Activated CD8-positive, alpha-beta memory T cell treated with anti-CD3 and anti-CD28 coated beads, Interleukin-2, amount 10 ng/mL, durations not matched to agents 7 days and 5 days (primary cell): ENCODE results near the gene HECTD1. TPM values are rescaled to one million over a fixed set of nuclear protein-coding genes. Genes with fewer than 3 reads are reported as not detected.
"Not testable (repeated sequence)": the region's sequence is repeated elsewhere in the genome, so short reads cannot be mapped to it uniquely, and the experiment has no call there.

Experiments
- ATAC-seq: fragments of 150-1000 bp; cut with Tn5 transposase; one replicate; pipeline ENCODE4 v1.10.0; 2021; ENCODE audit warnings: moderate library complexity
- CTCF ChIA-PET: fragments of 350-600 bp; sonication (Branson Sonifier 250); formaldehyde crosslinking; loops from one replicate; lab custom pipeline; 2021; ENCODE audit warnings: antibody characterized with exemption; lab: Charles Lee
- DNase-seq: peaks from one replicate; pipeline ENCODE4 v3.0.0-alpha.2; 2020
- H3K27ac Mint-ChIP-seq: one replicate; pipeline ENCODE4 v1.8.0; 2021; ENCODE audit warnings: mild to moderate bottlenecking, mixed read lengths
- H3K27me3 Mint-ChIP-seq: one replicate; pipeline ENCODE4 v1.8.0; 2021; ENCODE audit warnings: mixed read lengths
- H3K36me3 Mint-ChIP-seq: one replicate; pipeline ENCODE4 v1.8.0; 2021; ENCODE audit warnings: mild to moderate bottlenecking, mixed read lengths
- H3K4me1 Mint-ChIP-seq: one replicate; pipeline ENCODE4 v1.8.0; 2021; ENCODE audit warnings: mixed read lengths
- H3K4me3 Mint-ChIP-seq: one replicate; pipeline ENCODE4 v1.8.0; 2021; ENCODE audit warnings: mild to moderate bottlenecking, moderate library complexity, mixed read lengths
- H3K9me3 Mint-ChIP-seq: one replicate; pipeline ENCODE4 v1.8.0; 2022; ENCODE audit warnings: low read depth, mixed read lengths
- total RNA-seq, 2 experiments: library from RNA; stranded (reverse); gene quantifications; one replicate each; pipeline ENCODE4 v1.2.3, GENCODE V29; 2021

Gene HECTD1
- total RNA-seq, 2 experiments from 2014 or later = 91.0 to 105 TPM

DNA sequence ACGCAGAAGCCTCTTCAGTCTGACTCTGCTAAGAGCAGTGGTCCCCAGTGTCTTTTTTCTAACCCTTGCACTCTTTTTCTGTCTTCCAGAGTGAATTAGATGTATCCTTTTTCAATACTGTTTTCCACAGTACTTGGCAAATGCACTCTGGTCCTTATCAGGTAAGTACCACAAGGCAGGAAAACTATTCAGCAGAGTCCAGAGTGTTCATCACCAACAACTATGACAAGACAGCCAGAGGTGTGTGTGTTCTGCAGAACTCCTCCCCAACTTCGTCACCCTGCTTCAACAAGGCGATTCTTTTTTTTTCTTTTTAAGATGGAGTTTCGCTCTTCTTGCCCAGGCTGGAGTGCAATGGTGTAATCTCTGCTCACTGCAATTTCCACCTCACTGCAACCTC, 127.1 kb downstream of the HECTD1 start:
- Mint-ChIP-seq H3K27ac (no peak overlapping the region), H3K9me3 (no peaks in the 10 kb centered on the region), H3K27me3 (no peaks in the 10 kb centered on the region), H3K4me3 (no peak overlapping the region), H3K36me3 (peaks cover 4% of the 10 kb centered on the region), H3K4me1 (no peaks in the 10 kb centered on the region)
- ATAC-seq (no peak), DNase-seq (no peak)
- CTCF ChIA-PET = no interaction called here

DNA sequence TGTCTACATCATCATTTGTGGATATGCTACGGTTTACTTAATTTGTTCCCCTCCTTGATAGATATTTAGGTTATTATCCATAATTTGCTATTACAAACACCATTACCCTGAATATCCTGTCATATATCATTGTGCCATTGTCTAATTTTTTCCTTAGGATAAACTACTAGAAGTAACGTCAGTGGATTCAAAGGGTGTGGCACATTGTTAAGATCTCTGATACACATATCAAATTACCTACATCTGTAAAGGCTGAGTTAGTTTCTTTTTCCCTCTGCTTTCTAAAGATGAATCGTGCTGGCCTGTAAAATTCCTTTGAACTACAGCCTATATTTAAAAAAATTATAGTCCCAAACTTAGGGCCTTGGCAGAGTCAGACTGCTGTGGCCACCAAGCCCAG, 127.5 kb downstream of the HECTD1 start:
- ATAC-seq = no peak
- CTCF ChIA-PET = no interaction called here
- no peaks in the 10 kb centered on the region for H3K9me3 Mint-ChIP-seq
- no peak overlapping the region for H3K27ac Mint-ChIP-seq
- H3K36me3 Mint-ChIP-seq = peaks cover 9% of the 10 kb centered on the region
- no peak overlapping the region for H3K4me3 Mint-ChIP-seq
- no peaks in the 10 kb centered on the region for H3K4me1 Mint-ChIP-seq
- no peak for DNase-seq
- H3K27me3 Mint-ChIP-seq = no peaks in the 10 kb centered on the region

DNA sequence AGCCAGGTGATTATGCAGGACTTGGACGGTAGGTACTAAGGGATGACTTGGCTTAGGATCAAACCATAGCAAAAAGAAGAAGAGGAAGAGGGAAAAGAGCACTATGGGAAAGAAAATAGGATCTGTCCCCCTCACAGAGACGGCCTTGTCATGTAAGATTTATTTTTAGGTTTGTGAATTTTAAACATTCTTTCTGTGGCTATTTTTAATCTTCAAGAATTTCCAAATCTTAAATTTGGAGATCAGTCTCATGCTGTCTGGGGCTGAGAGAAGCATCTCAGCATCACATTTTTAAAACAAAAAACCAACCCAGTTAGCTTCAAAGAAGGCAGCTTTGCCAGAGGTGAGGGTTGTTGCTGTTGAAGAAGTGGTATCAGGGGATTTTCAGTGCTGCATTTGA, 128.8 kb downstream of the HECTD1 start:
- CTCF ChIA-PET = no interaction called here
- H3K4me3 Mint-ChIP-seq = no peak overlapping the region
- H3K27ac Mint-ChIP-seq = no peak overlapping the region

DNA sequence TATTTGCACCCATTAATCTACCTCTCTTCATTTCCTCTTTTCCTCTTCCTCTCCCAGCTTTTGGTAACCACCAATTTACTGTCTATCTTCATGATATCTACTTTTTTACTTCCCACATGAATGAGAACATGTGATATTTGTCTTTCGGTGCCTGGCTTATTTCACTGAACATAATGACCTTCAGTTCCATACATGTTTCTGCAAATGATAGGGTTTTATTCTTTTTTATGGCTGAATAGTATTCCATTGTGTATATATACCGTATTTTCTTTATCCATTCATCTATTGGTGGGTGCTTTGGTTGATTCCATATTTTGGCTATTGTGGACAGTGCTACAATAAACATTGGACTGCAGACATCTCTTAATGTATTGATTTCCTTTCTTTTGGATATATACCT, 132.4 kb downstream of the HECTD1 start:
- Mint-ChIP-seq H3K27me3 (no peaks in the 10 kb centered on the region), H3K27ac (no peak overlapping the region), H3K9me3 (no peaks in the 10 kb centered on the region), H3K4me3 (no peak overlapping the region), H3K36me3 (peaks cover 10% of the 10 kb centered on the region), H3K4me1 (no peaks in the 10 kb centered on the region)
- no peak for DNase-seq
- CTCF ChIA-PET = no interaction called here
- ATAC-seq = no peak

More for the DNA sequence above, 128.8 kb downstream of the HECTD1 start:
- H3K27me3 Mint-ChIP-seq = no peaks in the 10 kb centered on the region
- H3K9me3 Mint-ChIP-seq = no peaks in the 10 kb centered on the region
- no peak for ATAC-seq
- H3K36me3 Mint-ChIP-seq = peaks cover 10% of the 10 kb centered on the region
- DNase-seq = no peak
- no peaks in the 10 kb centered on the region for H3K4me1 Mint-ChIP-seq

DNA sequence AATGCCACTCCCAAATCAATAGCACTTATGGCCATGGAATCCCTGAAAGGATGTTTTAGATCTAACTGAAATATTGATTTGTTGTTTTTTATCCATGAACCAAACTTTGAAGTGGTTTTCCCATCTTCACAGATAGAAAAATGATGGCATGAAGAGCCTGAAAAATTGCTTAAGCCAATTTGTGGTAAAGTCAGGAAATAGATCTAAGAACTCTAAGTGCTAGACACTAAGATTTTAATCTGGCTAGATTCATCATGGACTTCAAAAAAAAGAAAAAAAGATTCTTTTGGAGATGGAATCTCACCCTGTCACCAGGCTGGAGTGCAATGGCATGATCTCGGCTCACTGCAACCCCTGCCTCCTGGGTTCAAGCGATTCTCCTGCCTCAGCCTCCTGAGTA, 136.4 kb downstream of the HECTD1 start:
- Mint-ChIP-seq H3K27ac (no peak overlapping the region), H3K4me1 (peaks cover 2% of the 10 kb centered on the region), H3K36me3 (peaks cover 10% of the 10 kb centered on the region), H3K27me3 (no peaks in the 10 kb centered on the region), H3K4me3 (no peak overlapping the region), H3K9me3 (no peaks in the 10 kb centered on the region)
- ATAC-seq = no peak
- CTCF ChIA-PET = no interaction called here
- no peak for DNase-seq

DNA sequence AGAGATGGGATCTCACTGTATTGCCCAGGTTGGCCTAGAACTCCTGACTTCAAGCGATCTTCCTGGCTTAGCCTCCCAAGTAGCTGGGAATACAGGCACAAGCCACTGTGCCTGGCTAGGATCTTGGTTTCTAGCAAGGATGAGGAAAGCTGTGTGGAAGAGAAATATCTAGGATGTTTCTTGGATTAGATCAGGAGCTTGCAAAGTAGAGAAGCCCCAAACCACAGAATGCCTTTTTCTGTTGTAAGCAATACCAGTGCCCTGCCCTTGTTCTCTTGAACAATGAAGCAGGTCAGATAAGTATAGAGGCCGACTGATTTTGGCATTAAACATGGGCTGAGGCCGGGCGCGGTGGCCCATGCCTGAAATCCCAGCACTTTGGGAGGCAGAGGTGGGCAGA, 137.2 kb downstream of the HECTD1 start:
- ATAC-seq (no peak), DNase-seq (no peak)
- Mint-ChIP-seq H3K9me3 (no peaks in the 10 kb centered on the region), H3K27ac (no peak overlapping the region), H3K4me1 (peaks cover 2% of the 10 kb centered on the region), H3K36me3 (peaks cover 5% of the 10 kb centered on the region), H3K27me3 (no peaks in the 10 kb centered on the region), H3K4me3 (no peak overlapping the region)
- CTCF ChIA-PET = no interaction called here

DNA sequence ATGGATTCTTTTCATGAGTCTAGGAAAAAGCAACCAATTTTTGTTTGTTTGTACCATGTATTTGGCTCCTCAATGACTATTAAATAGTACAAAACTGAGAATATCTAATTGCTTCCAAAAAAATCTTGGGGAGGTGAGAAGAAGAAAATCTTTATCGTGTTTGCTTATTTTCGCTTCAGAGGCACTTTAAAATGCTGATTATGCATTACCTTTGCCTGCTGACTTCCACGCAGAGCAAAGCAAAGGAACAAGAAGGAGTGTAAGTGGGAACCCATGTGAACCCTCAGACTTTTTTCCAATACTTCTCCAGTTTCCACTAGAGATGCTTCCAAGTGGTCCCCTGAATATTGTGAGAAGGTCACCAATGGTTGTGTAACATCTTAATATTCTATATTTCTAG, 138.2 kb downstream of the HECTD1 start:
- no peak for DNase-seq
- no peaks in the 10 kb centered on the region for H3K9me3 Mint-ChIP-seq

DNA sequence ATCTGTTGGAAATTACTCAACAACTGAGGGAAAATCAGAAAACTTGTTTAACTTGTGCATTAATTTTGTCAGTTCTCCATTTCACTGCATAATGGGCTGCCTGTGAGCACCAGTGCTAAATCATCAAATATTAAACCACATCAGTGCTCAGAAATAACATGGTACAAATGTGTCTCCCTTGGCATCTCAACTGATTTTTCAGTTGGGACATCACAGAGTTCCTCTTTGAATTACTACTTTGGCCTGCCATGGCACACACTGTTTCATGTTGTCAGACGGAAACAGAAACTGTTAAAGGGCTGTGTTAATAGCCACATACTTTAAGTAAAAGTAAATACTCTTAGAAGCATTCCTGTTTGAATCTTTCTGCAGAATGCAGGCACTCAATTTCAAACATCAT, 139.4 kb downstream of the HECTD1 start:
- no peak for ATAC-seq
- Mint-ChIP-seq H3K27ac (no peak overlapping the region), H3K4me1 (peaks cover 2% of the 10 kb centered on the region), H3K36me3 (no peaks in the 10 kb centered on the region), H3K9me3 (no peaks in the 10 kb centered on the region), H3K27me3 (no peaks in the 10 kb centered on the region), H3K4me3 (no peak overlapping the region)
- CTCF ChIA-PET = no interaction called here
- DNase-seq = no peak

More for the DNA sequence above, 138.2 kb downstream of the HECTD1 start:
- ATAC-seq = no peak
- H3K36me3 Mint-ChIP-seq = no peaks in the 10 kb centered on the region
- H3K27me3 Mint-ChIP-seq = no peaks in the 10 kb centered on the region
- peaks cover 2% of the 10 kb centered on the region for H3K4me1 Mint-ChIP-seq
- H3K27ac Mint-ChIP-seq = no peak overlapping the region
- CTCF ChIA-PET = no interaction called here
- no peak overlapping the region for H3K4me3 Mint-ChIP-seq

DNA sequence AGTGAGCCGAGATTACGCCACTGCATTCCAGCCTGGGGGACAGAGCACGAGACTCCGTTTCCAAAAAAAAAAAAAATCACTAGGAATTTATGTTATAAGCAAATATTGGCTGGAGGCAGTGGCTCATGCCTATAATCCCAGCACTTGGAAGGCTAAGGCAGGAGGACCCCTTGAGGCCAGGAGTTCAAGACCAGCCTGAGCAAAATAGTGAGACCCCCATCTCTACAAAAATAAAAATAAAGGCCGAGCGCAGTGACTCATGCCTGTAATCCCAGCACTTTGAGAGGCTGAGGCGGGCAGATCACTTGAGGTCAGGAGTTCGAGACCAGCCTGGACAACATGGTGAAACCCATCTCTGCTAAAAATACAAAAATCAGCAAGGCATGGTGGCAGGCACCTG, 144.7 kb downstream of the HECTD1 start:
- not testable (repeated sequence) for H3K27me3 Mint-ChIP-seq, H3K4me1 Mint-ChIP-seq, H3K36me3 Mint-ChIP-seq, H3K9me3 Mint-ChIP-seq, ATAC-seq, DNase-seq, H3K27ac Mint-ChIP-seq, H3K4me3 Mint-ChIP-seq
- CTCF ChIA-PET = interaction anchor here (0.7 kb wide), 1 partner anchor 924 kb away, joined by 3 read pairs; no protein-coding TSS in a partner anchor

DNA sequence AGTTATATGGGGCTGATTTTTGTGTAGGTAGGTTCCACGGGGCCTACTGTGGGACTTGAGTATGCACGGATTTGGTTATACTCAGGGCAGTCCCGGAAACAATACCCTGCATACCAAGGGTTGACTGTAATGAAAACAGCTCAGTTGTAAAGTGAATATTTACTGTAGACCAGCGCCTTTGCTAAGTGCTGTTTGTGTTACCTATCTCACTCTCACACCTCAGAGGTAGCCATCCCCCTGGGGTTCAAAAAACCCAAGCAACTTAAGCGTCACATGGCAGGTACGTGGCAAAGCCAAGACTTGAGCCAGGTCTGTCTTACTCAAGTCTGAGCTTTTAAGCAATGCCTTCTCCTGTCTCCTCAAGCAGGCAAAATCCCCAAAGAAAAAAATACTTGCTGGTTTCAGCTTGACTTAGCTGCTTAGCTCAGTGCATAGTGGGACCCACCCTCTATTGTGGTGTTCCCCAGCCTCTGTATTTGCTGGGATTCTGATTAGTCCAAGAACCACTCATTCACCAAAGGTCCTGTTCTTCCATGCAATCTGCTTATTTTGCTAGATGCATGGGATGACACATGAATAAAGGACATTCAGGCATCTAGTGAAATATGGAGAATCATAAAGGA, 147.2 kb downstream of the HECTD1 start:
- ATAC-seq = no peak
- peaks cover 2% of the 10 kb centered on the region for H3K4me1 Mint-ChIP-seq
- no peaks in the 10 kb centered on the region for H3K36me3 Mint-ChIP-seq
- H3K4me3 Mint-ChIP-seq = no peak overlapping the region
- no peak overlapping the region for H3K27ac Mint-ChIP-seq
- CTCF ChIA-PET = interaction anchor here (1.1 kb wide), 1 partner anchor 13 kb away, joined by 4 read pairs; no protein-coding TSS in a partner anchor
- no peaks in the 10 kb centered on the region for H3K27me3 Mint-ChIP-seq
- H3K9me3 Mint-ChIP-seq = no peaks in the 10 kb centered on the region
- DNase-seq = no peak

DNA sequence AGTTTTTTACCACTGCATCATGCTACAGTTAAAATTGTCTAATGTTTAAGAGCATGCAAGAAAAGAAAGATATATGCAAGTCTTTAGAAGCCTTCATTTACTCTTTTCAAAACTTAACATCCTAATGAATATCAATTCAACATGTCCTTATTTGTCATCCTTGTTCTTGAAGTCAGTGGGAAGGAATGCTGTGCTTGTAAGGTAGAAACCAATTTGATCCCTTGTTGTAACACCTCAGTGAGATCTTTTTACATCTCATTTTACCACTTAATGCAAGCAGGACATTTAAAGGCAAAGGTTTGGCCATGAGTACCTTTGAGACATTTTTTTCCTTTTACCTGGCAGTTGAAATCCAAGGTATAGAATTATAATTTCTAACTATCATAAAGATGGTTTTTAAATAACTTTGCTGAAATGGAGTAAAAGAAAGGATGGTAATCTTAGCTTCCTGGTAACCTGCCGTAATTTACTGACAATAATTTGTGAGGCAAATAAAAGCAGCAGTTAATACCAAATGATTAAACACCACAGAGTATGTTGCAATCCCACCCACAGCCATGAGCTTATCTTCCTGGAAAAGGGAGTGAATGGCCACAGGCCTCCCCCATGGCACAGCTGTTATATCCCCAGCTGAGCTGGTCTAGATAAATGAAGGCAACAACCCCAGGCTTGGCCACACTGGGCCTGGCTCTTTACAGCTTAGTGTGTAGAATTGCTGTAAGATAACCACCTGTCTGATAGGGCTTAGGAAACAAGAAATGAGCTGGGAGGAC, 148.3 kb downstream of the HECTD1 start:
- CTCF ChIA-PET = interaction anchor here (1.1 kb wide), 1 partner anchor 14 kb away, joined by 4 read pairs; no protein-coding TSS in a partner anchor
- no peak for ATAC-seq
- Mint-ChIP-seq H3K27me3 (no peaks in the 10 kb centered on the region), H3K4me3 (no peak overlapping the region), H3K36me3 (no peaks in the 10 kb centered on the region), H3K27ac (no peak overlapping the region), H3K4me1 (peaks cover 2% of the 10 kb centered on the region), H3K9me3 (no peaks in the 10 kb centered on the region)
- DNase-seq = no peak

DNA sequence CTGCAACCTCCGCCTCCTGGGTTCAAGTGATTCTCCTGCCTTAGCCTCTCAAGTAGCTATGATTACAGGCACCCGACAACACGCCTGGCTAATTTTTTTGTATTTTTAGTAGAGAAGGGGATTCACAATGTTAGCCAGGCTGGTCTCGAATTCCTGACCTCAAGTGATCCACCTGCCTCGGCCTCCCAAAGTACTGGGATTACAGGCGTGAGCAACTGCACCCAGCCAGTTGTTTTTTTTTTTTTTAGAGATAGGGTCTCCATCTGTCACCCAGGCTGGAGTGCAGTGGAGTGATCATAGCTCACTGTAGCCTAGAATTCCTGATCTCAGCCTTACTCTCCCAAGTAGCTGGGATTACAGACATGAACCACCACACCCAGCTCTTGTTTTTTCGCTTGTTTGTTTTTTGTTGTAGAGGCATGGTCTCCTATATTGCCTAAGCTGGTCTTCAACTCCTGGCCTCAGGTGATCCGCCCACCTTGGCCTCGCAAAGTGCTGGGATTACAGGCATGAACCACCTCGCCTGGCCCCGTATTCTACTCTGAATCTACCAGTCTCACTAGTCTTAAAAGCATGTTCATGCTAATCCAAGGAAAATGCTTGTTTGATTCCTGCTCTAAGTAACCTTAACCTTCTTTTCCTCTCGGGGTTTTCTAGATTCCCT, 149.8 kb downstream of the HECTD1 start:
- H3K4me3 Mint-ChIP-seq = no peak overlapping the region
- H3K36me3 Mint-ChIP-seq = peaks cover 1% of the 10 kb centered on the region
- no peak for ATAC-seq
- CTCF ChIA-PET = no interaction called here
- peaks cover 2% of the 10 kb centered on the region for H3K4me1 Mint-ChIP-seq
- no peaks in the 10 kb centered on the region for H3K9me3 Mint-ChIP-seq
- no peaks in the 10 kb centered on the region for H3K27me3 Mint-ChIP-seq
- DNase-seq = no peak
- no peak overlapping the region for H3K27ac Mint-ChIP-seq

DNA sequence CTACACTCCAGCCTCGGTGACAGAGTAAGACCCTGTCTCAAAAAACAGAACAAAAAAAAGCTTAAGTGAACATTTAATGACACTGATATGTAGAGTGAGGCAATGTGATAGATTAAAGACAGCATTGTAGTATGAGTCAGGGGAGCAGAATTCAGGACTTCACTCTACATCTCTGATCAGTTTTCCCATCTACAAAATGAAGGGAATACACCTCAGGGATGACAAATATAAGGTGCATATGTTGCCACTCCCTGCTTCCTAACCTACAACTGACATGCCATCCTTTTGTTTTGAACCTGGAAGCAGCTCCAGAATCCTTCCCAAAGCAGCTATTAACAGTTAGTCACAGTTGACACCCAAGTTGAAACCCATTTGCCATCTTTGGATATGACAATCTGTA, 150.6 kb downstream of the HECTD1 start:
- ATAC-seq = no peak
- peaks cover 2% of the 10 kb centered on the region for H3K4me1 Mint-ChIP-seq
- CTCF ChIA-PET = no interaction called here

More for the DNA sequence above, 150.6 kb downstream of the HECTD1 start:
- no peak for DNase-seq
- H3K9me3 Mint-ChIP-seq = no peaks in the 10 kb centered on the region
- no peak overlapping the region for H3K27ac Mint-ChIP-seq
- no peak overlapping the region for H3K4me3 Mint-ChIP-seq
- no peaks in the 10 kb centered on the region for H3K27me3 Mint-ChIP-seq
- H3K36me3 Mint-ChIP-seq = peaks cover 1% of the 10 kb centered on the region
